SHP77 (cell line): Measurements from ENCODE around the gene TTYH3.

Experiments
- DNase-seq, 2 experiments: peaks; one replicate each; lab custom pipeline; 2025; lab: John Stamatoyannopoulos, UW

TTYH3 gene

DNA sequence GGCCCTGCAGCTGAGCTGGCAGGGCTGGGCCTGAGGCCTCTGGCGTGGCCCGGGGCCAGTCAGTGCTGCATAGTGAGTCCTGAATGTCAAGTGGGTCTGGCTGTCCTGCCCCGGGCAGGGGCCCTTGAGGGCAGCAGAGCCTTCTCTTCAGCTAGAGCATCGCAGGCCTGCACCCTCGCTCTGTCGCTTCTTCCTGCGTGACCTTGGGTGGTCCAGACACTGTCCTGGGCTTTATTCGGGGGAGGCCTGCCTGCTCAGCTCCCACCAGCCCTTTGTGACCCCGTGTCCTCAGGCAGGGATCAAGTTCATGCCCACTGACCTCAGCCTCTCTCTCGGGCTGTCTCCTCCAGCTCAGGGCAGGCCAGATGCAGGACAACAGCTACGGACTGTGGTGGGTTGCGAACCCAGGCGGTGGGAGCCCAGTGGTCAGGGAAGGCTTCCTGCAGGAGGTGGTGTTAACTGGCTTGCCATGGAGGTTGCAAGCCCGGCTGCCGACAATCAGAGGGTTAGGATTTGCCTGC lies 3.4 kb downstream of the TTYH3 start:
- no peak for DNase-seq

- peak; percentile 35 to 62 for DNase-seq
These were observed 4.3 kb downstream of the TTYH3 start for GRCh38 chr7:2635810-2636701.

GRCh38 chr7:2637066-2637471 lies 5.3 kb downstream of the TTYH3 start:
- DNase-seq: no peak

DNA sequence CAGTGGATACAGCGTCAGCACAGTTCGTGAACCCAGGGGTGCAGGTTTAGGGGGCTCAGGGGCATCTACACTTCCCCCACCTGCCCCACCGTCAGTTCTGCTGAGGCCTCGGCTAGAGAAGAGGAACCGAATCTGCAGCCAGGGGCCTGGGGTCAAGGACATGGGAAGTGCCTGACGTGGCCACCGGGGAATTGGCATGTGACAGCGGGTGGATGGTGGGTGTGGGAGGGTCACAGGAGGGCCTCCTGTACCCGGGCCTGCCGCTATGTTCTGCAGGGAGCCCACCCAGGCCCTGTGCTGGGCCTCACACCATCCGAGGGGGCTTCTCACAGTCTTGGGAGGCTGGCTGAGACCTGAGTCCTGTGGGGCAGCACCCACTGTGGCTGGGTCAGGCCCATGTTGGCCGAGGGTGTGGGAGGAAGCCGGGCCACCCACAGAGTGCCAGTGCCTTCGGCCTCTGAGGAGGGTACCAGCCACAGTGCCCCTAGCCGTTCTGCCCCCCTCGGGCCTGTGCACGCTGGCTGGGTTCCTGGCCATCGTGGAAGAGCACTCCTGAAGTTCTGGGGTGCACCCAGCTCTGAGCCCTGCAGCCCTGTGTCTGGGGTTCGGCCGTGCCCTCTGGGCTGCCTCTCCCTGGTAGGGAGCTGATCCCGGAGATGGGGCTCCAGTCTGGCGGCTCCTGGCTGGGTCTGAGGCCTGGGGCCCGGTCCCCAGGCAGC lies 5.9 kb downstream of the TTYH3 start:
- no peak for DNase-seq

- no peak for DNase-seq
These were observed 6.6 kb downstream of the TTYH3 start for GRCh38 chr7:2638224-2638991.

DNA sequence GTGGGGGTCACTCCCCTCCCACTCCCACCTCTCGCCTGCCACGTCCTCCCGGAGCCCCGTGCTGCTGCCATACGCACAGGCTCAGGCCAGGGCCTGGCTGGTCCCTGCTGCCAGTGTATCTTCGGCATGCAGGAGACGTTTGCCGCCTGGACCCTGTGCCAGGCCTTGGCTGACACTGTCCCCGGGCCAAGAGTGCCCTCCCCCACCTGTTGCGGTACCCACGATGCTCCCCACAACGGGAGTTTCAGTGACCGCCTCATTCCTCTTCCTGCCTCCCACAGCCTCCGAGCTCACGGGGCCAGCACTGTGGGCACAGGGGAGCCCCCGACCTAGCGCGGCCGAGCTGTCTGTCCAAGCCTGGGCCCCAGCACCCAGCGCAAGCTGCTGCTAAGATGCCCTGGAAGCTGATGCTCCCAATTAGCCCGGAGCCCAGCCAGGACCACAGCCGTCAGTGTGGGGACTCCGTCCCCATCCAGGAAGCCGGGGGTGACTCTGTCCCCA lies 7.4 kb downstream of the TTYH3 start:
- no peak for DNase-seq

- DNase-seq: no peak
These were observed 8.1 kb downstream of the TTYH3 start for GRCh38 chr7:2639695-2640481.

DNA sequence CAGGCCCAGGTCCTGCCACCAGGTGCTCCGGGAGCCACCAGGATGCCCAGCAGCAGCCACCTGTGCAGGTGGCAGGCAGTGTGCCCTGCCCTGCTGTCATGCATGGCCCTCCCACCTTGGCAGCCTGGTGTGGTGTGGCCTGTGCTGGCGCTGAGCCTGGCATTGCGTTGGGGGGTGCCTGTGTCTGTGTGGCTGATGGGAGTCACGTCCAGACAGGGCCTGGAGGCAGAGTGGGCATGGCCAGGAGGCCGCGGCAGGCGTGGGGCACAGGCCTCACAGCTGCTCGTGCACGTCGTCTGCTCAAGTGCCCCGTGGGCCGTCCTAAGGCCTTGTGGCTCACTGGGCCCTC lies 8.7 kb downstream of the TTYH3 start:
- DNase-seq: peak in 1 of 2 experiments; percentile 35

GRCh38 chr7:2640846-2641316 lies 9.1 kb downstream of the TTYH3 start:
- DNase-seq: no peak

- DNase-seq: peak; percentile 95 to 96
These were observed 9.9 kb downstream of the TTYH3 start for GRCh38 chr7:2641406-2642393.

DNA sequence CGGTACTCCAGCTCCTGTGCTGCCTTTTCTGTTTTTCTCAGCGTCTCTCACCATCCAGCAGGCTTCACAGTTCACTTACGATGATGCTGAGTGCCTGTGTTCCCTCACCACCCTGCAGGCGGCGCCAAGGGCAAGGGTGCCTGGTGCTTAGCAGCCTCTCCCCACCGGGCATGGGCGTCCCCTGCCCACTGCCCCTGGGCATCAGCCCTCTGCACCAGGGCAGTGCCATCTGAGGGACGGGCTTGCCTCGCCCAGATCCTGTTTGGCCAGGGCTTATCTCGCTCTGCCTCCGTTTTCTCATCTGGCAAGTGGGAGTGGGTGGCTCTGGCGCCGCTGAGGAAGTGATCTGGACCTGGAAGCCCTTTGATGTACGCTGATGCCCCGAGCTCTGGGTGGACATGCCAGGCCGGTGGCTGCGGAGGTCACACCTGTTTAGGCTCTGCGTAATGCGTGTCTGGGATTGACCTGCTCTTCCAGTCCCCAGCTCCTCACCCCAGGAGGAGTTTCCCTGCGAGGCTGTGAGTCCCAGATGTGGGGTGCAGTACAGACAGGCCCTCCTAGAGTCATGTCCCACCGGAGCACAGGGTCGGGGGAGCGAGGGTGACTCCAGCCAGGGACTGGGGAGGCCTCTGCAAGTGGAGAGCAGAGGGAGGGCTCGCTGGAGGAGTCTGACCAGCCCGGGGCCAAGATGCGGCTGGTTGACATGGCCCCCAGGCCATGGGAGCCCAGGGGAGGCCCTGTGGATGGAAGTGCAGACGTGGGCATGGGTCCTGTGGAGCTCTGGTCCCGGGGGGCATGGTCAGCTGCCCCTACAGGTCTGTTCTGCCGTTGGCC lies 11.8 kb downstream of the TTYH3 start:
- DNase-seq: no peak

DNA sequence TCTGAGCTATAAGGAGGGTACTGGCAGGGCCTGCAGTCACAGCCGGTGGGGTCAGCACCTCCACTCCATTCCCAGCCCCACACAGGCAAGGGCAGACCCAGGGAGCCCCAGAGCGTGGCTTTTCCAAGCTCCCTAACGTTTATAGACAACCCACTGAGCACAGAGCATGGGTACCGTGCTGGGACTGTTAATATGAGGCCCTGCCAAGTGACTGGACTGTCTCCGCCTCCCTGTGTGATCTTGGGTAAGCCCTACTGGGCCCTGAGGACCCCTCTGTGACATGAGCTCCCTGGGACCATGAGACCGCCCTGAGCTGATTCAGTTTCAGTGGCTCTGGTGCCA lies 12.4 kb downstream of the TTYH3 start:
- no peak for DNase-seq

DNA sequence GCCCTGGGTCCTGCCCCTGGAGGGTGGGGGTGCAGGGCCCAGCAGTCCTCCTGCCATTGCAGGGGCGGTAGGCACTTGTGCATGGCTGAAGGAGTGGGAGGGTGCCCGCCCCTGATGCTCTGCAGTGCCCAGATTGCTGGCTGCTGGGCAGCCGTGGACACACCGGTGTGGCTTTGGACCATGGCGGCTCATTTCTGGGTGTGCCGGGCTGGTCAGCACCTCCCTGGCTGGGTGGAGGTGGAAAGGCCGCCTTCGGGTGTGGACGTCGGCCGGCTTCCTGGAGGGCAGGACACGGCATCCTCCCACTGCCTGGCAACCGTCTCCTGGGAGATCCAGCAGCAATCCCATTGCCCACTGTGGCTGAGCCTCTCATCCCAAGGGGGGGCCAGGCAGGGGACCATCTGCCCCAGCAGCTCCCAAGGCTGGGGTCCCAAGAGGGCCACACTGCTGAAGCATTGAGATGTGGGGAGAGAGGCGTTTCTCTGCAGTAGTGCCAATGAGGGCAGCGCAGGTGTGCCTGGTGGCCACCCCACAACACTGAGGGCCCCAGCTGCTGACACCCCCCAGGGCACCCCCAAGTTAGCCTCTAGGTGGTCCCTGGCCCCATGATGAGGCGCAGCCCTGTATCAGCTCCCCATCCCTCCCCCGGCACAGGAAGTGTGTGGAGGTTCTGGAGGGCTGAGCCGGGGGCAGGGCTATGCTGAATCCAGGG lies 12.9 kb downstream of the TTYH3 start:
- DNase-seq: no peak

GRCh38 chr7:2645274-2645868 lies 13.6 kb downstream of the TTYH3 start:
- DNase-seq: no peak

GRCh38 chr7:2646336-2646679 lies 14.5 kb downstream of the TTYH3 start:
- DNase-seq: no peak

- DNase-seq: no peak
These were observed 15.1 kb downstream of the TTYH3 start for GRCh38 chr7:2646680-2647571.

DNA sequence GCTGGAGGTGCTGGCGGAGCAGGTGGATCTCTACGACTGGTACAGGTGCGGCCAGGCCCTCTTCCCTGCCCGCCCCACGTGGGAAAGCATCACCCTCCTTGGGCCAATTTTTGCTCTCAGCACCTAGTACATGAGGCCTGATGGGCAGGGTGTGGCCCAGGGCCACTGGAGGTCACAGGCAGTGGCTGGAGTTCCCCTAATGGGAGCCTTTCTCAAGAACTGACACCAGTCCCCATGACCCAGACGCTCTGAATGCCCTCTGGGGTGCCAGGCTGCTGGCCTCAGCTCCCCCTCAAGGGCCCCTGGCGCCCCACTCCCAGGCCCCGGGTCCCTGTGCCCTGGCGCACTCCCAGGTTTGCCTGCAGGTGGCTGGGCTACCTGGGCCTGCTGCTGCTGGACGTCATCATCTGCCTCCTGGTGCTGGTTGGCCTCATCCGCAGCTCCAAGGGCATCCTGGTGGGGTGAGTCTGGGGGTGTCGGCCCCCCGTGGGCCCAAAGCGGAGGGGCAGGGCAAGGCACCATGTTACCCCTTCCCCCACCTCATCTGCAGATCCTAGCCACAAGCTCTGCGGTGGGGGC lies 15.9 kb downstream of the TTYH3 start:
- DNase-seq: no peak
